Neural progenitor cell (in vitro differentiated cells): ENCODE data around the gene SETDB2. TPM values are rescaled to one million over a fixed set of nuclear protein-coding genes. Genes with fewer than 3 reads are reported as not detected.

Source experiments
- DNase-seq: peaks from one replicate; pipeline ENCODE4 v3.0.0-alpha.2; 2016; ENCODE audit warnings: low spot score
- H2AFZ ChIP-seq: fragments of 200-600 bp; sonication (generic); replicated peaks from 2 replicates; pipeline ENCODE4 v1.6.1; 2016; ENCODE audit warnings: antibody characterized with exemption
- H3F3A ChIP-seq: fragments of 200-600 bp; sonication (generic); 2 replicates; pipeline ENCODE4 v1.6.1; 2016; ENCODE audit warnings: antibody characterized with exemption, low read depth
- H3K27ac ChIP-seq: fragments of 200-600 bp; sonication (generic); 2 replicates; pipeline ENCODE4 v1.5.1; 2016; ENCODE audit warnings: mild to moderate bottlenecking
- H3K27me3 ChIP-seq: fragments of 200-600 bp; sonication (generic); 2 replicates; pipeline ENCODE4 v1.6.1; 2016; ENCODE audit warnings: mild to moderate bottlenecking, moderate library complexity
- H3K36me3 ChIP-seq: fragments of 200-600 bp; sonication (generic); 2 replicates; pipeline ENCODE4 v1.5.1; 2016
- H3K4me1 ChIP-seq: fragments of 200-600 bp; sonication (generic); 2 replicates; pipeline ENCODE4 v1.6.1; 2016; ENCODE audit warnings: mixed run types
- H3K4me2 ChIP-seq: fragments of 200-600 bp; sonication (generic); 2 replicates; pipeline ENCODE4 v1.6.1; 2016
- H3K4me3 ChIP-seq: fragments of 200-600 bp; sonication (generic); 2 replicates; pipeline ENCODE4 v1.5.1; 2016
- H3K79me2 ChIP-seq: fragments of 200-600 bp; sonication (generic); 2 replicates; pipeline ENCODE4 v1.6.1; 2016; ENCODE audit warnings: low read depth
- H3K9ac ChIP-seq: fragments of 200-600 bp; sonication (generic); 2 replicates; pipeline ENCODE4 v1.6.1; 2016
- H3K9me3 ChIP-seq: fragments of 200-600 bp; sonication (generic); 2 replicates; pipeline ENCODE4 v1.5.1; 2016; ENCODE audit warnings: low read depth
- H4K20me1 ChIP-seq: fragments of 200-600 bp; sonication (generic); 2 replicates; pipeline ENCODE4 v1.6.1; 2016; ENCODE audit warnings: low read depth
- H3K27ac Mint-ChIP-seq: 3 replicates; pipeline ENCODE4 v1.8.0; 2021; ENCODE audit warnings: mixed read lengths
- H3K27me3 Mint-ChIP-seq: 2 replicates; pipeline ENCODE4 v1.8.0; 2022; ENCODE audit warnings: low read depth, mild to moderate bottlenecking, inconsistent platforms, moderate library complexity, mixed read lengths; ENCODE audit not compliant: insufficient read depth
- H3K36me3 Mint-ChIP-seq: 3 replicates; pipeline ENCODE4 v1.8.0; 2021; ENCODE audit warnings: mixed read lengths
- H3K4me1 Mint-ChIP-seq: 3 replicates; pipeline ENCODE4 v1.8.0; 2021; ENCODE audit warnings: mixed read lengths
- H3K4me3 Mint-ChIP-seq: 3 replicates; pipeline ENCODE4 v1.8.0; 2021; ENCODE audit warnings: mild to moderate bottlenecking, moderate library complexity, mixed read lengths
- H3K9me3 Mint-ChIP-seq: 3 replicates; pipeline ENCODE4 v1.8.0; 2020; ENCODE audit warnings: mixed read lengths
- EZH2 ChIP-seq: fragments of 200-600 bp; sonication (generic); IDR thresholded peaks from 2 replicates; pipeline ENCODE4 v1.6.1; 2017; ENCODE audit warnings: antibody characterized with exemption, mild to moderate bottlenecking, moderate library complexity
- EZH2phosphoT487 ChIP-seq: fragments of 200-600 bp; sonication (generic); IDR thresholded peaks from 2 replicates; pipeline ENCODE4 v1.6.1; 2017; ENCODE audit warnings: antibody characterized with exemption
- total RNA-seq: library from RNA; depleted of rRNA; stranded (reverse); fragments of >200 nt; gene quantifications from 2 replicates; pipeline ENCODE4 v1.2.3, GENCODE V29; 2015; ENCODE audit warnings: low replicate concordance
- TF ChIP-seq, protein P1 (sequence below): fragments of 200-600 bp; sonication (generic); IDR thresholded peaks from 2 replicates; pipeline ENCODE4 v1.5.1; 2017; ENCODE audit warnings: antibody characterized with exemption, mild to moderate bottlenecking

The SETDB2 gene
- total RNA-seq, 1 donor from 2014 or later, result 9.5 TPM

DNA sequence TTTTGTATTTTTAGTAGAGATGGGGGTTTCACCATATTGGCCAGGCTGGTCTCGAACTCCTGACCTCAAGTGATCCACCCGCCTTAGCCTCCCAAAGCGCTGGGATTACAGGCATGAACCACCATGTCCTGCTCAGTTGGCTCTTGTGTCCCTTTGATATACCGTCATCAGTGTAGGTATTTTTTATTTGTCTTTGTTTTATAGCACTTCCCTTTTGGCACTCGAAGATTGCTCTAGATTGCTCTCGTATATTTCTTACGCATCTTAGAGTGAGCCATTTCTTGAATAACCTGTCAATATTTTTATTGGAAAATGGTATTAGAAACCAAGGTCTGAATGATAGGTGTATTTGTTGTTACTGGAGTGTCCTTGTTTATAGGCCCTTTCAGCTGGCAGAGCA is 9.4 kb downstream of the SETDB2 start:
- Histone ChIP-seq H3K4me1 (no peaks in the 10 kb centered on the region), H3K9ac (no peak overlapping the region), H3K79me2 (no peaks in the 10 kb centered on the region), H4K20me1 (no peaks in the 10 kb centered on the region), H3K9me3 (no peaks in the 10 kb centered on the region), H3K36me3 (no peaks in the 10 kb centered on the region), H2AFZ (no peak overlapping the region), H3K4me3 (no peak overlapping the region), H3K27me3 (no peaks in the 10 kb centered on the region), H3K4me2 (no peak overlapping the region), H3K27ac (no peak overlapping the region), H3F3A (no peaks in the 10 kb centered on the region)
- TF ChIP-seq EZH2 (no peak), EZH2phosphoT487 (no peak)
- TF ChIP-seq, protein P1, sequence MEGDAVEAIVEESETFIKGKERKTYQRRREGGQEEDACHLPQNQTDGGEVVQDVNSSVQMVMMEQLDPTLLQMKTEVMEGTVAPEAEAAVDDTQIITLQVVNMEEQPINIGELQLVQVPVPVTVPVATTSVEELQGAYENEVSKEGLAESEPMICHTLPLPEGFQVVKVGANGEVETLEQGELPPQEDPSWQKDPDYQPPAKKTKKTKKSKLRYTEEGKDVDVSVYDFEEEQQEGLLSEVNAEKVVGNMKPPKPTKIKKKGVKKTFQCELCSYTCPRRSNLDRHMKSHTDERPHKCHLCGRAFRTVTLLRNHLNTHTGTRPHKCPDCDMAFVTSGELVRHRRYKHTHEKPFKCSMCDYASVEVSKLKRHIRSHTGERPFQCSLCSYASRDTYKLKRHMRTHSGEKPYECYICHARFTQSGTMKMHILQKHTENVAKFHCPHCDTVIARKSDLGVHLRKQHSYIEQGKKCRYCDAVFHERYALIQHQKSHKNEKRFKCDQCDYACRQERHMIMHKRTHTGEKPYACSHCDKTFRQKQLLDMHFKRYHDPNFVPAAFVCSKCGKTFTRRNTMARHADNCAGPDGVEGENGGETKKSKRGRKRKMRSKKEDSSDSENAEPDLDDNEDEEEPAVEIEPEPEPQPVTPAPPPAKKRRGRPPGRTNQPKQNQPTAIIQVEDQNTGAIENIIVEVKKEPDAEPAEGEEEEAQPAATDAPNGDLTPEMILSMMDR, result no peak
- no peak overlapping the region for H3K27ac Mint-ChIP-seq
- no peak overlapping the region for H3K4me3 Mint-ChIP-seq
- H3K27me3 Mint-ChIP-seq, result no peaks in the 10 kb centered on the region
- no peaks in the 10 kb centered on the region for H3K9me3 Mint-ChIP-seq
- DNase-seq, result no peak
- no peaks in the 10 kb centered on the region for H3K36me3 Mint-ChIP-seq
- H3K4me1 Mint-ChIP-seq, result no peaks in the 10 kb centered on the region

DNA sequence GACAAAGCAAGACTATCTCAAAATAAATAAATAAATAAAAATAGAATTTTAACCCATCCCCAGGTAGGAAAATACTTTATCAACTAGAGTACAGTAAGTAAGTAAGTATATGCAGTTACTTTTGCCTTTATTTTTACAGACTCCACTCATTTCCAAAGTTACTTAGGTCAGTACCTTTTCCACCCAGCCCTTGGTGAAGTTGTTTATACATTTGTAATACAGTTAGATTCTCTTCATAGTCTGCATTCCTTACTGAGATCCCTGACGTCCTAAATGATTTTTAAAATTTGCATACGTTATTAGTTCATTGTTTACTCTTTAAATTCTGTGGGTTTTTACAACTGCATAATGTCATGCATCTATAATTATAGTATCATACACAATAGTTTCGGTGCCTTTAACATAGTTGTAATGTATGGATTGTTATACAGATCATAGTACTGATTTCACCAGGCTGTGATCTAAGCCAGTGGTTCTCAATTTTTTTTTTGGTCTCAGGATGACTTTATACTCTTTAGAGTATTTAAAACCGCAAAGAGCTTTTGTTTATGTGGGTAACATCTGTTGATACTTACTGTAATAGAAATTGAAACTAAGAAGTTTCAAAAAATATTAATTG is 10.4 kb downstream of the SETDB2 start:
- Mint-ChIP-seq H3K27ac (no peak overlapping the region), H3K27me3 (no peaks in the 10 kb centered on the region), H3K9me3 (no peaks in the 10 kb centered on the region), H3K36me3 (no peaks in the 10 kb centered on the region), H3K4me3 (no peak overlapping the region), H3K4me1 (no peaks in the 10 kb centered on the region)
- H2AFZ ChIP-seq, result no peak overlapping the region
- H3K4me2 ChIP-seq, result no peak overlapping the region
- H3K27me3 ChIP-seq, result no peaks in the 10 kb centered on the region
- TF ChIP-seq EZH2phosphoT487 (no peak), EZH2 (no peak)
- TF ChIP-seq, protein P1, result no peak
- H3F3A ChIP-seq, result no peaks in the 10 kb centered on the region
- H3K9me3 ChIP-seq, result no peaks in the 10 kb centered on the region
- H3K9ac ChIP-seq, result no peak overlapping the region
- no peak overlapping the region for H3K4me3 ChIP-seq
- H3K4me1 ChIP-seq, result no peaks in the 10 kb centered on the region
- no peak overlapping the region for H3K27ac ChIP-seq
- H3K79me2 ChIP-seq, result no peaks in the 10 kb centered on the region
- no peaks in the 10 kb centered on the region for H3K36me3 ChIP-seq
- DNase-seq, result no peak
- no peaks in the 10 kb centered on the region for H4K20me1 ChIP-seq

DNA sequence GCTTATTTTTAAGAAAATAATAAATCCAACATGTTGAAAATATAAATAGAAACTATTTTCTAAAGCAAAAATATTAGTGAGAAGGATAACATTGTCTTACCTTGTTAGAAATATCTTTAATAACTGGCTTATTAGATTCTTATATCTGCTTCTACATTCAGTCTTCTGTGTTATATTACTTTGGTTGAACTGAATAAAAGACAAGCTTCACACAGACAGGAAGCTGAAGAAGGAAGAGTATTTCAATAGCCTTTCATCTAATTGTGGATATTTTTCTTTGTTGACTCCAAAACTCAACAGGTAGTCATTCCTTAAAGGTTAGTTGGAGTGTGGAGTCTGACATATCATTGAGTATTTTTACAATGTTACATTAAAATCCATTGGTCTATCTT is 10.9 kb downstream of the SETDB2 start:
- H3K9me3 Mint-ChIP-seq, result no peaks in the 10 kb centered on the region
- no peaks in the 10 kb centered on the region for H3K4me1 ChIP-seq
- no peak overlapping the region for H3K4me3 ChIP-seq
- H3K79me2 ChIP-seq, result no peaks in the 10 kb centered on the region
- H3K27me3 Mint-ChIP-seq, result no peaks in the 10 kb centered on the region
- no peaks in the 10 kb centered on the region for H4K20me1 ChIP-seq
- no peaks in the 10 kb centered on the region for H3K27me3 ChIP-seq
- TF ChIP-seq, protein P1, result no peak
- TF ChIP-seq EZH2phosphoT487, result no peak
- no peak for TF ChIP-seq EZH2
- H3K4me1 Mint-ChIP-seq, result no peaks in the 10 kb centered on the region
- no peak overlapping the region for H3K4me3 Mint-ChIP-seq
- no peak overlapping the region for H3K9ac ChIP-seq
- no peak overlapping the region for H3K4me2 ChIP-seq
- H3K36me3 Mint-ChIP-seq, result no peaks in the 10 kb centered on the region
- no peak overlapping the region for H3K27ac Mint-ChIP-seq
- no peaks in the 10 kb centered on the region for H3K36me3 ChIP-seq
- H2AFZ ChIP-seq, result no peak overlapping the region
- DNase-seq, result no peak
- H3K27ac ChIP-seq, result no peak overlapping the region
- no peaks in the 10 kb centered on the region for H3F3A ChIP-seq
- no peaks in the 10 kb centered on the region for H3K9me3 ChIP-seq
